HG02970 (cell line): ENCODE measurements around the gene BLOC1S5.

Source experiments
- ATAC-seq: cut with Tn5 transposase; IDR thresholded peaks from one replicate; pipeline ENCODE4 v1.9.1; 2021; ENCODE audit warnings: mild to moderate bottlenecking, moderate library complexity, moderate number of reproducible peaks; ENCODE audit not compliant: unreplicated experiment, low FRiP score

The BLOC1S5 gene

GRCh38 chr6:8082954-8083858 lies 19.0 kb upstream of the BLOC1S5 start:
- ATAC-seq = no peak

GRCh38 chr6:8082572-8082953 lies 18.4 kb upstream of the BLOC1S5 start:
- ATAC-seq = no peak

DNA sequence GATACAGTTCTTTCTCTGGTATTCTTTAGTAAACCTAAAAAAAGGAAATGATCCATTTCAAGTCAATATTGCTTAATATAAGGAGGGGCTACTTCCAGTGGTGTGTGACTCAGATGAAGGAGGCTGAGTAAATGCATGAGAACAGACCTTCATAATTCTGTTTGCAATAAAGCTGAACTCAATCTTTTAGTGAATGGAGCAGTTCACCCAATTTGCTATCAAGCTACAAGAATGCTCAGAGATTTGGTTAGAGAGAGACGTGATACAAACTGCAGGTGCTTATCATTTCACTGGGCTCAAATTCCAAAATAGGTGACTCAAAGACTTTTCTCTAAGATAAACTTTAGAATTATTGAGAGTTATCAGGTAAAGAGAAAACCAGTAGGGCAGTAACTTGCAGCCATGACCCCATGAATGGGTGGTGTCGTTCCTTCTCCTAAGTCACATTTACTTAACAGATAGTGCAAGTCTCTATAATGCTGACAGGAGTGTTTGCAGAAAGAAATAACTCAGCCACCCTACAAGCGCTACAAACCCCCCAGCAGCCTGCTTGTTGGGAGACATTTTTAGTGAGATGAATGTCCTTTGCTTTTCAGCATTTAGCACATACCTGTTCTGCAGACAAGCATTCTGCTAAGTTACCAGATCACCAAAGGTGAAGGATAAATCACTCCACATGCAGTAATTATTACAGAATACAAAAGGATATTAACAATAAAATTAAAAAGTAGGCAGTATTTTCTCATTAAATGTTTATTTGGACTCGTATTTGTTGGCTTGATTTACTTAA lies 16.4 kb upstream of the BLOC1S5 start:
- ATAC-seq = no peak

GRCh38 chr6:8079126-8079525 lies 14.9 kb upstream of the BLOC1S5 start:
- ATAC-seq = no peak

- ATAC-seq = no peak
Observed at GRCh38 chr6:8077991-8078390, 13.8 kb upstream of the BLOC1S5 start.

- ATAC-seq = no peak
Observed at GRCh38 chr6:8075704-8076103, 11.5 kb upstream of the BLOC1S5 start.

DNA sequence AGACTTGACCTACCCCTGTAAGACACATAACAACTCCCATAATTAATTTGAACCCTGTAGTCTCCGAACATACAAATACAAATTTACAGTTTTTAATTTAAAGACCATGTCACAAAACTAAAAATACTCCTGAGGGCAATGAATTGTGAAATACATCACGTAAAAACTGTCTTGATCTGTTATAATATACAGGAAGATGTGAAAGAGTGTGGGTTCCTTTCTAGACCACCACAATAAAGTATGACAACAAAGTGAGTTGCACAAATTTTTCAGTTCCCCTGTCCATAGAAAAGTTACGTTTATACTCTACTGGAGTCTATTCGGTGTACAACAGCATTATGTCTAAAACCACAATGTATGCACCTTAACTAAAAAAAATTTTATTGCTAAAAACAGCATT lies 11.0 kb upstream of the BLOC1S5 start:
- ATAC-seq = no peak

- no peak for ATAC-seq
Observed at GRCh38 chr6:8074213-8074612, 10.0 kb upstream of the BLOC1S5 start.

GRCh38 chr6:8073758-8074157 lies 9.6 kb upstream of the BLOC1S5 start:
- ATAC-seq = no peak

DNA sequence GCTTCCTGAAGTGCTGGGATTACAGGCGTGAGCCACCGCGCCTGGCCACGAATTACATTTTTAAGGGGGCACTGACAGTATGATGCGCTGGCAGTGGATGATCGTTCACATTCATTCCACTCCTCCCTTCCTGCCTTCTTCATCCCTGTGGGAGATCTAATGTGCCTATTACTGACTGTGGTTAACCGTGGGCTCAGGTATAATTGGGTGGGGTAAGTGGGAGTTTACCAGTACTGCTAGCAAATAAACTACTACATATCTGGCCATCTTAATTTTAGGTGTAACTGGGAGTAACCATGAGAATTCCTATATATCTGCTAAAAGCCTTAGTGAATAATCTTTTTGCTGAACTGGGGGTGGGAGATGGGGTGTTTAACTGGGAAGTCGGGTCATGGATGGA lies 6.5 kb upstream of the BLOC1S5 start:
- ATAC-seq = no peak

DNA sequence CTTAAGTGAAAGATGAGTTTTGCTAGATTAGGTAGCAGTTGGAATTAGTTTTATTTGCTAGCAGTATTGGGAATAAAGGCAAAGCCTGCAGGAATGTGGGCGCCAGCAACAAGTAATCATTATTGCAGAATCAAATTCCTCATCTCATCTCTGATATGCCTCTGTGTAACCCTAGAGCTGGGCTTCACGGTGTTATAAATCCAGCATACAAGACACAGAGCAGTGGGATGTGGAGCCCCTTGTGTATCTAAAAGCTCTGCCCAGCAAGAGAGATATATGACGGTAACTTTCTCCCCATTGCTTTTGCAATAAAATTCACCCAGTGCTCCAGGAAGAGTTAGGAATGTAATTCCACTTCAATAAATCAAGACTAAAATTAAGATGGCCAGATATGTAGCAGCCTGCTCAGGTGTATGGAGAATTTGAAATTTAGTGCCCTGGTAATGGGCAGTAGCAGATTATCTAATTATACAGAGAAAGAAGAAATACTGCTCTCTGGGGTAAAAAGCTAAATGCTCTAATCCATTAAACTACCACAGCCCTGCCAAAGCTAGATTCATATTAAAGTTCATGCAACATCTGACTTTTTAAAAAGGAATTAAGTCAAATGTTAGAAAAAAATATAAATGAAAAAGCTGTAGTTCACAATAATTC lies 5.6 kb upstream of the BLOC1S5 start:
- no peak for ATAC-seq

GRCh38 chr6:8069151-8069550 lies 5.0 kb upstream of the BLOC1S5 start:
- ATAC-seq = no peak

DNA sequence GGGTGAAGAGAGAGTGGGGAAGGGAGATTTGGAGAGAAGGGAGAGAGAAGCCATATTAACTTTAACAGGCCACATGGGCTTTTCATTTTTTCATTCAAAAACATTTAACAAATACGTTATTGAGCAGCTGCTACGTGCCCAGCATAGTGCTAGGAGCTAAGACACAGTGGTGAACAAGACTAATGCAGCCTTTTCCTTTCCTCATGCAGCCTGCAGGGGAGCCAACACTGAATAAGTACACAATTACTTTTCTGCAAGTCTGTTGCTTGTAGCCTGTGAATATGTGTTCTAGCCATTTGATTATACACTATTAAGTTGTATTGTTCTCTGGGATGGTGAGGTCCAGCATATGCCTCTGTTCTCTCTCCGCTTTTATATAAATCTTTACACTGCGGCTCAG lies 1.9 kb upstream of the BLOC1S5 start:
- no peak for ATAC-seq

DNA sequence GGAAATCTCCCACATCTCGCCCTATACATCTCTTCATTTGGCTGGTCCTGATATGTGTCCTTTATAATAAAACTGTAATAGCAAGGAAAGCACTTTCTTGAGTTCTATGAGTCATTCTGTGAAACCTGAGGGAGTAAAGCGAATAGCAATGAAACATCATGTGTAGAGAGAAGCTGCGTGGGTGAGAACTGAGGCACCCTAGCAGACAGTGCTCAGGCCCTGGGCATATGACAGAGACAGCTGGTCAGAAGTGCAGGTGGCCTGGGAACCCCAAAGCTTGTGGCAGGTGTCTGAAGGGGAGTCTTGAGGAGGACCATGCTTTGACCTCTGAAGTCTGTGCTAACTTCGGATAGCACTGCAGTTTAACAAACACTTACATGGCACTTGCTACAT lies 1.3 kb upstream of the BLOC1S5 start:
- ATAC-seq = no peak

GRCh38 chr6:8064638-8065518 lies 689 bp upstream of the BLOC1S5 start:
- no peak for ATAC-seq

DNA sequence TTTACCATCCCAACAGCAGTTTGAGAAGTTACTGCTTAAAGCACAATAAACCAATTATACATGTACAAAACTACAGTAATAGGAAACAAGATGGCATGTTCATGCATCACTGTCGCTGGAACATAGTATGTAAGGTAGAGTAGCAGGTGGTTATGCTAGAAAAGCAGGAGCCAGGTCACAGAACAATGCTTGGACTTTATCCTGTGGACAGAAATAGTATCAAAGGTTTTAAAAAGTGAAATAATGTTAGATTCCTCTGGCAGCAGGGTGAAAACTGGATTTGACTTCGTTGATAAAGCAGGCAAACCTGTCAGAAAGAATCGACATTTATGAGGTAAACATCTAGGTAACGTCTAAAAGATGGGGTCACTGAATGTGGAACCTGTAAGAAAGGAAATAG lies 2.5 kb downstream of the BLOC1S5 start:
- no peak for ATAC-seq

- ATAC-seq = no peak
Observed at GRCh38 chr6:8060346-8060745, 3.8 kb downstream of the BLOC1S5 start.

DNA sequence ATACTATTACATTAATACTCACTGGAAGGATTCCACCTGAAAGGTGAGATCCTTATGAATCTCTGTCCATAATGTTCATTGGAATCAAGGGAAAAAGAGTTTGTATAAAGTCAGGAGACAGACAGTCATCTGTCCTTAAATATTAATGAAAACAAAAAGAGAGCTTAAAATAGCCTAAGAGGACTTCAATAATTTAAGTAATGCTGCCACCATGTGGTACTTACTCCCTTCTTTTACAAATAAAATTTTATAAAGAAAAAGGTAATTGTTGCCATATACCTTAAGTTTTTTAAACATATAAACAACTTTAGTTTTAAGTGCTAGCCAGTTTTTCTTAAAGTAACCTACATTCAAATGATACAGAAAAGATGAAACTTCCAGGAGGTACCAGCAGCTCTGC lies 5.1 kb downstream of the BLOC1S5 start:
- ATAC-seq = no peak

- ATAC-seq = no peak
Observed at GRCh38 chr6:8057793-8058192, 6.4 kb downstream of the BLOC1S5 start.

DNA sequence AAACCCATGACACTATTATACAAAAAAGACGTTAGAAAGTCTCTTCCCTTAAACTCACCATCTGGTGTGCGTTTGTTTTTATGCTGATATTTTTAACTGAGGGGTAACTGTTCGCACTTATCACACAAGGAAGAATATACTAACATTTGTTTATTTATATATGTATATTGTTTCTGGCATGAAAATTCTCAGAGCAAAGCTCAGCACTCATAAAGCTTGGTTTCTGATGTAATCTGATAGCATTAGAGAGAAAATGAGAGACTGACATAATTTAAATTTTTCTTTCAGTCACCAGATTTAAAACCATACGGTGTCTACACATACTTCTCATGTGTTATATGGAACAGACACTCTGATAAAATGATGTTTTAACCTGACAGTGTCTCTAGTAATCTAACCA lies 6.9 kb downstream of the BLOC1S5 start:
- no peak for ATAC-seq
